Measurements from ENCODE around the gene NEMP2.
"Not testable (repeated sequence)": the region's sequence is repeated elsewhere in the genome, so short reads cannot be mapped to it uniquely, and the experiment has no call there.

NEMP2 gene

GRCh38 chr2:190526105-190526750 is 8.3 kb downstream of the NEMP2 start:
- DNase-seq, result no peak

- no peak for DNase-seq
Measured at GRCh38 chr2:190524928-190525327, 9.6 kb downstream of the NEMP2 start.

GRCh38 chr2:190519975-190520767 is 14.4 kb downstream of the NEMP2 start:
- no peak for DNase-seq

GRCh38 chr2:190517468-190517867 is 17.1 kb downstream of the NEMP2 start:
- DNase-seq, result no peak

GRCh38 chr2:190515687-190516086 is 18.8 kb downstream of the NEMP2 start:
- no peak for DNase-seq

- no peak for DNase-seq
Measured at GRCh38 chr2:190514676-190515075, 19.8 kb downstream of the NEMP2 start.

- DNase-seq, result no peak
Measured at GRCh38 chr2:190513877-190514276, 20.6 kb downstream of the NEMP2 start.

GRCh38 chr2:190512539-190513095 is 21.9 kb downstream of the NEMP2 start:
- no peak for DNase-seq

GRCh38 chr2:190511104-190511503 is 23.4 kb downstream of the NEMP2 start:
- DNase-seq, result no peak

- not testable (repeated sequence) for DNase-seq
Measured at GRCh38 chr2:190509895-190510294, 24.6 kb downstream of the NEMP2 start.

GRCh38 chr2:190507135-190507534 is 27.4 kb downstream of the NEMP2 start:
- DNase-seq, result no peak

- DNase-seq, result no peak
Measured at GRCh38 chr2:190506666-190507065, 27.9 kb downstream of the NEMP2 start.

GRCh38 chr2:190505696-190506095 is 28.8 kb downstream of the NEMP2 start:
- no peak for DNase-seq

- DNase-seq, result no peak
Measured at GRCh38 chr2:190504912-190505311, 29.6 kb downstream of the NEMP2 start.

- DNase-seq, result no peak
Measured at GRCh38 chr2:190503088-190503487, 31.4 kb downstream of the NEMP2 start.

- DNase-seq, result no peak
Measured at GRCh38 chr2:190501702-190502407, 32.7 kb downstream of the NEMP2 start.

- no peak for DNase-seq
Measured at GRCh38 chr2:190501231-190501630, 33.3 kb downstream of the NEMP2 start.

- no peak for DNase-seq
Measured at GRCh38 chr2:190500054-190500502, 34.4 kb downstream of the NEMP2 start.

GRCh38 chr2:190499273-190499672 is 35.2 kb downstream of the NEMP2 start:
- no peak for DNase-seq

GRCh38 chr2:190497428-190497827 is 37.1 kb downstream of the NEMP2 start:
- no peak for DNase-seq

GRCh38 chr2:190494600-190495227 is 39.8 kb downstream of the NEMP2 start:
- DNase-seq, result not testable (repeated sequence)

- no peak for DNase-seq
Measured at GRCh38 chr2:190493095-190493494, 41.4 kb downstream of the NEMP2 start.

Data from right kidney (tissue), 1 donor.